NCI-H2081 treated with DMSO at 0.1 percent for 48 hours (cell line): ENCODE results near the gene KIF16B.
"Not testable (repeated sequence)": the region's sequence is repeated elsewhere in the genome, so short reads cannot be mapped to it uniquely, and the experiment has no call there.

Source experiments
- DNase-seq: peaks from one replicate; lab custom pipeline; 2025; lab: John Stamatoyannopoulos, UW

Gene KIF16B

DNA sequence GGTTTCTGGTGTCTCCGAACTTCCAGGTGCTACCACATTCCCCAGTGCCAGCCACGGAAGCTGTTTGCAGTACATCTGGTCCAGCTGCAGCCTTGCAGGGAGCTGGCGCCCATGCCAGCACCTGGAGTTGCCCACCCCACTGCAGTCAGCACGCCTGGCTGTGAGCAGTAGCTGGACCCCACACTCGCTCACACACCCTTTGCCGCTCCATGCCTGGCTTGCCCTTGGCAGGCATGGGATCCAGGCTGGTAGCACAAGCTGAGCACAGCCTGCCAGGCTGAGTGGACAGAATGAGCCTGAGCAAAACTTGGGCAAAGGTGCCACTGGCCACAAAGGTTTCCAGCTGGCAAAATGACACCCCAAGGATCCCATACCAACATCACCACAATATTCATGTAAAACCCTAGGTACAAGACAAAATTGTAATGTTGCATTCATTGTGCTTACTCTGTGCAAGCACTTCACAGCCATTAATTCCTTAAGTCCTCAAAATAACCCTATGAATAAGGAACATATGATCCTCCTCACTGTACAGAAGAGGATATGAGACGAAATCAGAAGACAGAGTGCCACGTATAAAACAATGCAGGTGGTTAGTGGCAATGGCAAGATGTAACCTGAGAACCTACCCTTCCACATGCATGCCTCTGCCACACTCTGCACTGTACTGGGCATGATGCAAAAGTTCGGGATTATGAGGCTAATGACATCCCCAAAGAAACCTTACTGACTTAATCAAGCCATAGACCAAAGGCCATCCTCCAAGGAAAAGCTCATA, 18.3 kb downstream of the KIF16B start:
- DNase-seq, result no peak

DNA sequence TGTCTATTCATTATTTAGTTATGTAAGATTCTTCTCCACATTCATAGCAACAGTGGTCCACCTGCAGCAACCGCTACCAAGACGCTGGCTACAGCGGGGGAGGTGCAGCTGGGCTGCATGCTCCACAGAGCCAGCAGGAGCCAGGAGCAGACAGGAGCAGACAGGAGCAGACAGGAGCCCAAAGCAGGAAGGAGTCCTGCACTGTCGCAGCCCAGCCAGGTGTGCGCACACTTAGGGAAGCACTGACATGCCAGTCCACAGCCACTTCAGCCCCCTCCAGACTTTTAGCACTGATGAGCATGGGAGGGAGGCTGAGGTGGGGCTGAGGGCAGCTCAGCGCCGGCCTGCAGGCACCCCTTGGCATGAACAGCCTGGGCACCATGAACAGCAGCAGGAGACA, 19.6 kb downstream of the KIF16B start:
- DNase-seq, result no peak

DNA sequence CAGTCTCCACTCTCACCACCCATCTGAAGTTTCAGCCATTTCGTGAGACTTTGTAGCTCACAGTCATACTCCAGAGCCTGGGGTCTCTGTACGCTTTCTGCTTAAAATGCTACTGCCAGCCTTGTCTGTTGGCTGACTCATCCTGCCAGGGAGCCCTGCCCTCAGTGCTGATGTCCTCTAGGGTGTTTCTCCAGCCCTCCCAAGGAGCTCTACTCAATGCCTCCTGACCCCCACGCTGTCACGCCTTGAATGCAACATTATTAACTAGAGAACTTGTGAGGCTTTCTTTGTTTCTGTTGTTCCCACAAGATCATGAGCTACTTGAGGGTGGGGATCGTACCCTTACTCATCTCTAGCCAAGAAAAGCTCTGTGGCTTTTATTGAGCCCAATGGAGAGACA, 20.1 kb downstream of the KIF16B start:
- DNase-seq, result no peak

DNA sequence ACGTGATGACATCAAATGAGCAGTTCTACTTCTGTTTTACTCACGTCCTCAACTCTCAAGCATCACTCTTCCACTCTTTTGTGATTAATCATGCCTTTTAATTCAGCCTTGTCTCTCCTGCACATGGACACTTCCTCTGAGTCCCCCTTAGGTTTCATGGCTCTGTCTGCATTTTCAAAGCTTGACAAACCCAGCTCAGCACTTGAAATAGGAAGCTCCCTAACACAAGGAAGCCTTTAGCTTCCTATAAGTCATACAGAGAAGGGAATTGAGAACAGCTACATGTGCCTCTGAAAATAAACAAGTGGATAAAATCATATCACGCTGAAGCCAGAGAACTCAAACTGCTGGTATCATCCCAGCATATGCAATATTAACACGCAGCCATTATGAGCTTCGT, 21.2 kb downstream of the KIF16B start:
- DNase-seq, result no peak

DNA sequence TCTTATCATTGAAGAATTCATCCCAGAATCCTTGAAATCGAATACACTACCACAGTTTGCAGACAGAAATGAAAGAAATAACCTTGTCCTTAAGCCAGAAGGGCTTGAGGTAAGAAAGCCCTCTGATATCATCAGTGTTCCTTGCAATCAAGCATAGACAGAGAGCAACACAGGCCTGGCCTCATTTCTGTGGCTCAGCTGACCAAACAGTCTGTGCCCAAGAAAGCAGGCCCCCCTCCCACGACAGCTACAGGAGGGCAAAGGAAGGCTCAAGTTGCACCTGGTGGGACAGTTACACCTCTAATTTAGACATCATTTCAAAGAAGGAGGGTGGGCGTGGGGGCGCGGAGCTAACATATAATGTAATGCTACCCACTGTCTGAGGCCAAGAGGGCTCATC, 21.6 kb downstream of the KIF16B start:
- DNase-seq, result no peak

DNA sequence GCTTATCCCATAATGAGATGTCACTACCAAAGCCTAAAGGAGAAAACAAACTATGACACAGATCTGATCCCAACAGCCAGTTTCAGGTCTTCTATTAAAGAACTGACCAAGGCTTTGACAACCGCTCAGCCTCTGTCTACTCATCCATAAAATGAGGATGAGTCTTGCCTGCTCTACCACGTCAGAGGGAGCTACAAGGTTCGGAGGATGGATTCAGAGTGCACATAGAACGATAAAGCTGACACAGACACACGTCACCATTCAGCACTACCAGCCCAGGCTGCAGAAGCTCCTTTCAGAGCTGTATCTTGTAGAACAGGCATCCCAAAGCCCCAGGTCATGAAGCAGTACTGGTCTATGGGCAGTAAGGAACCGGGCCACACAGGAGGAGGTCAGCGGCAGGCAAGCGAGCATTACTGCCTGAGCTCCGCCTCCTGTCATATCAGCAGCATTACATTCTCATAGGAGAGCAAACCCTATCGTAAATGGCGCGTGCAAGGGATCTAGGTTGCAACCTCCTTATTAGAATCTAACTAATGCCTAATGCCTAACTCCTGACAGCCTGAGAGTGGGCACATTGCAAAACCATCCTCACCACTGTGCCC, 25.1 kb downstream of the KIF16B start:
- DNase-seq, result no peak

DNA sequence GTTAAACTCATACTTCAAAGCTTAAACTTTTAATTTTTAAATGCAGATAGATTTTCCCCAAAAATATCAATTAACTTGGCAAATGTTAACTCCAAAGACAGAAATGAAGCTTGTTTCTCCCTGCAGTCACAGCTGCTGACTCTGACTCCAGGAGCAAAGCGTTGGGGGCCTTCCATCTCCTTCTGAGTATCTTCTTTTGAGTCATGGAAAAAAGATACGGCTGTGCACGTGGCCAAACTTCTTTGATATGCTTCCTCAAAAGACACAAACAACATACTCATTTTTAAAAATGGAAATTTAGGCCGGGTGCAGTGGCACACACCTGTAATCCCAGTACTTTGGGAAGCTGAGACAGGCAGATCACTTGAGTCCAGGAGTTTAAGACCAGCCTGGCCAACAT, 28.3 kb downstream of the KIF16B start:
- no peak for DNase-seq

DNA sequence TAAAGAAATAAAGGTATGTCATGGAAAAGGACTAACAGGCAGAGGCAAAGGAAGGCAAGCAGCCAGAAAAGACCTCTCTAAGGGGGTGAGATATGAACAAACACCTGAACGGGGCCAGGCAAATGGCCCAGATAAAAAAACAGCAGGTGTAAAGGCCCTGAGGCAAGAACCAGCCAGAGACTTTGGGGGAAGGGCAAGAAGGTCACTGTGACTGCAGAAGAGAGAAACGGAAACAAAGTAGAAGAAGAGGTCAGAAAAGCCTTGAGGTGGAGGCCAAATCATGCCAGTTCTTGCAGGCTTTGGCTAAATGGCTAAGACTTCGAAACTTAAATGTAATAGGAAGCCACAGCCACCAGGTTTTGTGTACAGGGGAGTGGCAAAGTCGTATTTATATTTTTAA, 30.8 kb downstream of the KIF16B start:
- DNase-seq, result no peak

DNA sequence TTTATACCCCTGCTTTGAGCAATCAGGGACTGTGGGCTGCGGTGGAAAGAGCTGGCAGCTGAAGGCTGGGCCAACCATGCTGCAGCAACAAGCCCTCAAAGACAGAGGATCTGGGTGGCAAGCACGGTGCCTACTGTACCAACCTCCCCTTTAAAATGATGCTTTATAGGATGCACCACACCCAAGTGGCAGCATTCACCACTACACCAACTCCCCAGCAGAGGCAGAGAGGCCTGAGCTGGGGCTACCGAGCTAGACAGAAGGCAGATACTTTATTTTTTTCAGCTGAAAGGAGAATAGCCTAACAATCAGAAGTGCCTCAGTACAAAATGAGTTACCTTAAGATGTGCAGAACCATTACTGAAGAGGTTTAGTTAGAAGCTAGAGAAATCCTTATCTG, 31.4 kb downstream of the KIF16B start:
- no peak for DNase-seq

DNA sequence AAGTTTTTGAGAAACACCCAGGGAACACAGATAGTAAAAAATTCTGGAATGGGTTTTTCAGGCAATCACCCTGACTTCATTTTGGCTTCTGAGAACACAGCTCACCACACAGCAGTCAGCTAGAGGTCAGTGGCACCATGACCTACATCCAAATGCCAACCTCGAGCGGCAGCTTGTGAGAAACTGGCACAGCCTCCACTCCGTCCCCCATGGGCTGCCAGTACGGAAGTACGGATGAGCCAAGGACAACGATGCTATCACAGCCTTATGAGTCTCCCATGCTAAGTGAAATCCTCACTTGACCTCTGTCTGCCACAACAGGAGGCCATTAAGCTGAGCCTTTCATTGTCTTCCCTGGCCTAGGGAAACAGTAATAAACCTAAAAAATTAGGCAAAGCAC, 32.0 kb downstream of the KIF16B start:
- DNase-seq, result no peak

DNA sequence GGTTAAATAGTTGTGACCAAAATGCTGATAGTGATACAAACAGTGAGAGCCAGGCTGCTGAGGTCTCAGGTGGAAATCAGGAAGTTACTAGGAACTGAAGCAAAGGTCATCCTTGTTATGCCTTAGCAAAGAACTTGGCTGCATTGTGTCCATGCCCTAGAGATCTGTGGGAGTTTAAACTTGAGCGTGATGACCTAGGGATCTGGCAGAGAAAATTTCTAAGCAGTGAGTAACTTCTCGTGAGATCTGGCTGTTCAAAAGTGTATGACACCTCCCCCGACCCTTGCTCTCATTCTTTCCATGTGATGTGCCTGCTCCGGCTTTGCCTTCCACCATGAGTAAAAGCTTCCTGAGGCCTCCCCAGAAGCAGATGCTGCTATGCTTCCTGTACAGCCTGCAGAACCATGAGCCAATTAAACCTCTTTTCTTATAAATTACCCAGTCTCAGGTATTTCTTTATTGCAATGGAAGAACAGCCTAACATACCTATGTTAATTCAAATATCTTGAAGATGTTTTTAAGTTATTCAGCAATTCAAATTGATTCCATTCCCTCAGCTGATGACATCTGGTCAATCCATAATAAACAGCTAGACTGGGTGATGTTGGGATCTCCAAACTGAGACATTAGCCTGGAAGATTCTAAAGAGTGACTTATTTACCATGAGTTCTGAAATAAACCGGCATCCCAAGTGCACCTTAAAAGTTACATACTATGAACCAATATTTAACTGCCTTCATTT, 33.8 kb downstream of the KIF16B start:
- DNase-seq, result no peak

DNA sequence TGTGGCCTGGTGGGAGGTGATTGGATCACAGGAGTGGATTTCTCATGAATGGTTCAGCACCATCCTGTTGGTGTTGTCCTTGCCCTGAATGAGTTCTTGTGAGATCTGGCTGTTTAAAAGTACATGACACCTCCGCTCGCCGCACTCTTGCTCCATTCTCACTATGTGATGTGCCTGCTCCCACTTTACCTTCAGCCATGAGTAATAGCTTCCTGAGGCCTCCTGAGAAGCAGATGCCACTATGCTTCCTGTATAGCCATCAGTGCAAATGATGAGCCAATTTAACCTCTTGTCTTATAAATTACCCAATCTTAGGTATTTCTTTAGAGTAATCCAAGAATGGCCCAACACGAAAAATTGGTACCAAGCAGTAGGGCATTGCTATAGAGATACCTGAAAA, 34.5 kb downstream of the KIF16B start:
- no peak for DNase-seq

DNA sequence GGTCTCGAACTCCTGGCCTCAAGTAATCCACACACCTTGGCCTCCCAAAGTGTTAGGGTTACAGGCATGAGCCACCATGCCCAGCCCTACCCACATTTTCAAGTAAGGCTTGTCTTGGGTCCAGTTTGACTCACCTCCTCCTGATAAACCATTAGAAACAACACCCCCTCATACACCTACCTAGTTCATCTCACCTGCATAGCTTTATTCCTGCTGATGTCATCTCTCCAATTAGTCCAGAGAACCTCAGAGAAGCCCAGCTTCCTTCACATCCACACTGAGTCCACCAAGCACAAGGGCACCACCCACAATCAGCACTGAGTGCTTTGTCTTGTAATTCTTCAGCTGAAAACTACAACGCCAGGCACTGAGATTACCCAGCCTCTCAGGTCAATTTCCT, 35.3 kb downstream of the KIF16B start:
- no peak for DNase-seq

DNA sequence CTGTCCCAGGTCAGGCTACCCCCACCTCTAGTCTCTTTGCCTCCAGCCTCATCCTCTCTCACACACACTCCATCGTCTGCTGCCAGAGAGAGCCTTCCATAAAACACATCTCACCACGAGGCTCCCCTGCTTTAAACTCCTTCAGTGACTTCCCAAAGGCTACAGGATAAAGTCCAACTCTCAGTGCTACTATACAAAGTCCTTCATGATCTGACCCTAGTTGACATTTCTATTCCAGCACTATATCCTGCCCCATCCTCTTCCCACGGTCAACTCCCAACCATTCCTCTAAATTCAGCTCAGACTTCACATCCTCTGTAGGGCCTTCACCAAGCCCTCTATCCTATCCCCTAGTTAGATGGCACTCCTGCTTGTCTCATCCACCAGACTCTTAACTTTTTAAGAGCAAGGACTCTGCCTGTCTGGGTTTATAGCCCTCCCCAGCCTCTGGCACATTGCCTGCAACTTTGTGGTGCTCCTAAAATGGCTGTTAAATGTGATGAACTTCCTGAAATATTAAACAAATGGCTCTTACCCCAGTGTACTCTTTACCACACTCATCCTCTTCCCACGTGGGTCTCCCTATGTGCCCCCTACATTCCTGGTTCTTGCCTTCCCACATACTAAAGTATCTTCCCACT, 36.1 kb downstream of the KIF16B start:
- DNase-seq, result no peak

DNA sequence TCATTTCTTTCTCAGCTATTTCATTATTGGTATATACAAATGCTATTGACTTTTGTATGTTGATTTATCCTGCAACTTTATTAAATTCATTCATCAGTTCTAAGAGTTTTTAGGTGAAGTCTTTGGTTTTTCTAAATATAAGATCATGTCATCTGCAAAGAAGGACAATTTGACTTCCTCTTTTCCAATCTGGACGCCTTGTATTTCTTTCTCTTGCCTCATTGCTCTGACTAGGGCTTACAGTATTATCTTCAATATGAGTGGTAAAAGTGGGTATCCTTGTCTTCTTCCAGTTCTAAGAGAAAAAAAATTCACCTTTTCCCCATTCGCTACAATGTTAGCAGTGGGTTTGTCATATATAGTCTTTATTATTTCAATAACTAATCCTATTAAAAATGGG, 38.0 kb downstream of the KIF16B start:
- no peak for DNase-seq

DNA sequence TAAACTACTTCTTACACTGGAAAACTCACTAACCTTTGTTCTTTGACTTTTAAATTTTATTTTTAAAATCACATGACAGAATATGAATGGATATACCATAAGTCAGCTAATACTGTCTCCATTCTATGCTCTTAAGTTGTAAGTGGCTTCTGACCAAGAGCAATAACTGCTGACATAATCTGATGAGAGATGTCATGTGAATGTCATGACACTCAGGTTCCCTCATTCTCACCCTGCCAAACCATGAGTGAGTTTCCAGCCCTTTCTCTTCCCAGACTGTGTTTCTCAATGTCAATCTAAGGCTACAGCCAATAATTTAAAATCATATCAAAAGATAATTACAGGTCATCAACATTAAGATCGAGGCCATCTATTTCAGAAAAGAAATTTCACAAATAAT, 39.7 kb downstream of the KIF16B start:
- DNase-seq, result no peak

DNA sequence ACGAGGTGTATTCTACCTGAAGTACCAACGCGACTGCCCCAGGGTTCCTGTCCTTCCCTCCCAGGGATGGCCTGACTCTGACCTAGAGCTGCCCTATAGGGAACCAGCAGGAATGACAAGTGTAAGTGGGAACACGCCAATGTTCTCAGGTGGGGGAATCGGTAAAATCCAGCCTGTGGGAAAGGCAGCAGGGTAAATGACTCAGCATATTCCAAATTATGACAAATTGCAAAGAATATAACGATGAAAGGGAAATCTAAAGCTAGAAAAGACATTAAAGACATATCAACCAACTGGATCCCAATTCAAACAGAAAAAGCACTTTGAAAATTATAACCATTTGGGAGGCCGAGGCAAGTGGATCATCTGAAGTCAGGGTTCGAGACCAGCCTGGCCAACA, 41.8 kb downstream of the KIF16B start:
- DNase-seq, result no peak

DNA sequence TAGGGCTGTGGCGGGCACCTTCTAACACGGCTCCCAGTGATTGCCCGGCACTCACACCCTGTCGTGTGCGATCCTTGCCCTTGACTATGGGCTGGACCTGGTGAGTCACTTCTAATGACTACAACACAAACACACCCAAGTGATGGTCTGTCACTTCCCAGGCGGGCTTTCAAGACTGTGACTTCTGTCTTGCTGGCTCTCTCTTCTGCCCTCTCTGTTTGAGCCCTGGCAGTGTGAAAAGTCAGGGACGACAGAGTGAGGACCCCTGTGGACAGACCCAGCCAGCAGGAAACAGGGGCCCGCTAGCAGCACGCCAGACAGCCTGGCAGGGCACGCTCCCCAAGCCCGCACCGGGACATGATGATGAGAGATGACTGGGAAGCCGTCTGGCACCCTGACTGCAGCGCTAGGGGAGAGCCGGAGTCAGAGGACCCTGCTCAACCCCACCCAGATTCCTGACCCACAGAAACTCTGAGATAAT, 43.0 kb downstream of the KIF16B start:
- DNase-seq, result no peak

DNA sequence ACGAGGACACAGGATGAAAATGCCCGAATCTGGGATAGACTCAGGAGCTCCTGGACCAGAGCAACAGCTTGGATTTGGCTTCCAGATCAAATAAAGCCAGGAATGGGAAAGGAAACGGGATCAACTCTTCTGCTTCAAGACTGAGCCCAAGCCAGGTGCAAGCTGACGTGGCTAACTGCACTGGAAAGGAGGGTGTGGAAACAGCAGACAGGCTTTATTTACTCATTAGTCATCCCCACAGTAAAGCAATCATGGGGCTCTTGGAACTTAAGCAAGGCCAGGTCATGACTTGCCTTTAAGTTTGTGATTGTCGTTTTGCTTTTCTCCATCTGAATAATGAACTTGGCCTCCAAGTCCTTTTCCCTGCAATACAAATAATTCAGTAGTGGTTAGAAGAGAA, 45.2 kb downstream of the KIF16B start:
- DNase-seq, result no peak

DNA sequence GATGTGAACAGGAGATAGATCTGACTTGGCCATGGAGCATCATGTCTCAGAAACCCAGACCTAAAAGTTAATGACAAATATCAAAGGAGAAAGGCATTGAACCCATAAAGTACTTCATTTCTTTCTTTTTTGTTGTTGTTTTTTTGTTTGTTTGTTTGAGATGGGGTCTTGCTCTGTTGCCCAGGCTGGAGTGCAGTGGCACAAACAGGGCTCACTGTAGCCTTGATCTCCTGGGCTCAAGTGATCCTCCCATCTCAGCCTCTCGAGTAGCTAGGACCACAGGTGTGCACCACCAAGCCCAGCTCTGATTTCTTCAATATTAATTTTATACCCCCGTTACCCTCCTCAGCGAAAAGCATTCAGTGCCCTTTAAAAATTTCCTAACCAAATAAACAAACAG, 45.8 kb downstream of the KIF16B start:
- DNase-seq, result no peak

DNA sequence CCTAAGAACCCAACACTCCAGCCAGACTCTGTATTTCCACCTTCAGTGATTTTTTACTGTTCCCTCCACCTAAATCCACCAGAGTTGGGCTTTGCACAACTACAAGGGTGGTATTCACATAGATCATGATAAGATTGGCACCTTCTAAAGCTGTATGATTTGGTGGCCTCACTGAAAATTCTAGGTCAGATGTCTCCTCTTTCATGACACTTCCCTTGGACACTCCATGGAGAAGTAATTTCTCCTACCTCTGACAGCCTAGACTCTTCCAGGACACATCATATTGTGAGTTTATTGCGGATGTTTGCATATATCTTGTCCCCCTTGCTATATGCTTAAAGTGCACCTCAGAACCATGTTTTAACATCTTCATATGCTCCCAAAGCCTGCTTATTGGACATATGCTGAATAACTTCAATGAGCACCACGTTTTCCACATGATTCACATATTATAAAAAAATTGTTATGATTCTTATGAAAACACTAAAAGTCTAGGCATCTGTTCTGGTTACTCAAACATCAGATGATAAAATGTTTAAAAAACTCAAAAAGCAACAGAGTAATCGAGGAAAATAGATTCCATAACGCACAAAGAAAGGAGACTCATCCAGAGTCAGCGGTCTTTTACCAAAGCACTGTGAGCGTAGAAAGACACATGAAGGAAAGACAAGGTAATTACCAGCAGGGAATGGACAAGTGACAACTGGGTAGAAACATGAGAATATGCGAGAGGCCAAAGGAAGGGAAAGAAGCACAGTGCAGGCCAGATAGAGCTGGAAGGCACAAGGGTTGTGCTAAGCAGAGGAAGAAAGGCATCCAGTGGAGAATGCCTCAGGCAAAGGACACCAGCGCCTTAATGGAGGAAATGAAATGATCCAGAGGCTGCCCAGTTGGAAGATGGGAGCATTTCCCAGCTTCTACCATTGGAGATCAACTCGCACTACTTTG, 46.5 kb downstream of the KIF16B start:
- DNase-seq, result no peak

DNA sequence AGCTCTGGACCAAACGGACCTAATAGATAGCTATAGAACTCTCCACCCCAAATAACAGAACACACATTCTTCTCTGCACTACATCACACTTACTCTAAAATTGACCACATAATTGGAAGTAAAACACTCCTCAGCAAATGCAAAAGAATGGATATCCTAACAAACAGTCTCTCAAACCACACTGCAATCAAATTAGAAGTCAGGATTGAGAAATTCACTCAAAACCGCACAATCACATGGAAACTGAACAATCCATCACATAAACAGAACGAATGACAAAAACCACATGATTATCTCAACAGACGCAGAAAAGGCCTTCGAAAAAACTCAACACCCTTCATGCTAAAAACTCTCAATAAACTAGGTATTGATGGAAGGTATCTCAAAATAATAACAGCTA, 50.6 kb downstream of the KIF16B start:
- DNase-seq, result not testable (repeated sequence)
